ENCODE measurements around the gene CDH13.

GRCh38 chr16:83318390-83318789, 691.6 kb downstream of the CDH13 start:
- no peak for TF ChIP-seq EZH2 (IDR thresholded peaks at IDR 0.05; ENCODE audit: borderline replicate concordance, low read depth, low read length, severe bottlenecking)
- TF ChIP-seq, protein P1, sequence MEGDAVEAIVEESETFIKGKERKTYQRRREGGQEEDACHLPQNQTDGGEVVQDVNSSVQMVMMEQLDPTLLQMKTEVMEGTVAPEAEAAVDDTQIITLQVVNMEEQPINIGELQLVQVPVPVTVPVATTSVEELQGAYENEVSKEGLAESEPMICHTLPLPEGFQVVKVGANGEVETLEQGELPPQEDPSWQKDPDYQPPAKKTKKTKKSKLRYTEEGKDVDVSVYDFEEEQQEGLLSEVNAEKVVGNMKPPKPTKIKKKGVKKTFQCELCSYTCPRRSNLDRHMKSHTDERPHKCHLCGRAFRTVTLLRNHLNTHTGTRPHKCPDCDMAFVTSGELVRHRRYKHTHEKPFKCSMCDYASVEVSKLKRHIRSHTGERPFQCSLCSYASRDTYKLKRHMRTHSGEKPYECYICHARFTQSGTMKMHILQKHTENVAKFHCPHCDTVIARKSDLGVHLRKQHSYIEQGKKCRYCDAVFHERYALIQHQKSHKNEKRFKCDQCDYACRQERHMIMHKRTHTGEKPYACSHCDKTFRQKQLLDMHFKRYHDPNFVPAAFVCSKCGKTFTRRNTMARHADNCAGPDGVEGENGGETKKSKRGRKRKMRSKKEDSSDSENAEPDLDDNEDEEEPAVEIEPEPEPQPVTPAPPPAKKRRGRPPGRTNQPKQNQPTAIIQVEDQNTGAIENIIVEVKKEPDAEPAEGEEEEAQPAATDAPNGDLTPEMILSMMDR (IDR thresholded peaks at IDR 0.05; ENCODE audit: borderline replicate concordance, extremely low read depth, low read length, poor library complexity, severe bottlenecking): no peak
